NCI-H510A treated with DMSO at 0.1 percent for 48 hours (cell line): Measurements from ENCODE around the gene APOBEC3A.
"Not testable (repeated sequence)": the region's sequence is repeated elsewhere in the genome, so short reads cannot be mapped to it uniquely, and the experiment has no call there.

Experiments used
- DNase-seq: peaks from one replicate; lab custom pipeline; 2025; lab: John Stamatoyannopoulos, UW

The APOBEC3A gene

GRCh38 chr22:38959590-38959989 lies 2.2 kb downstream of the APOBEC3A start:
- DNase-seq, result no peak

GRCh38 chr22:38960673-38961072 lies 3.3 kb downstream of the APOBEC3A start:
- DNase-seq, result not testable (repeated sequence)

- DNase-seq, result peak; percentile 8
Measured at GRCh38 chr22:38963291-38963738, 5.9 kb downstream of the APOBEC3A start.

GRCh38 chr22:38963872-38964271 lies 6.5 kb downstream of the APOBEC3A start:
- no peak for DNase-seq

GRCh38 chr22:38964306-38964705 lies 6.9 kb downstream of the APOBEC3A start:
- no peak for DNase-seq

DNA sequence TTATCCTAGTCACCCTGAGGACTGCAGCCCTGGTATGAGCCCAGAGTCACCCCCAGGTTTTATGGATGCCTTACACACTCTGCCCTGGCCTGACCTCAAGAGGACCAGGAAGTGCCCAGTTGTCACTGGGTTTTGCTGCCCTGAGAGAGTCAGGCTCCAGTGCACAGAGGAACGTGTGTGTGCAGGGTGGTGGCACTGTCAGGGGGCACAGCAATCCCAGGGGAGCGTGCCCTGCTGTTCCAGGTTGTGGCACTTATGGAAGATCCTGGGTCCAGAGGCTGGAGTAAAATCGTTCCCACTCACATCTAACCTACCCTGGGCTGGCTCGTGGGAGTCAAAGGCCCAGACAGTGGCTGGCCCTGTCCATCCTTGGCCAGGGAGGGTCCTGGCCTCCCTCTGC lies 7.6 kb downstream of the APOBEC3A start:
- DNase-seq, result no peak

DNA sequence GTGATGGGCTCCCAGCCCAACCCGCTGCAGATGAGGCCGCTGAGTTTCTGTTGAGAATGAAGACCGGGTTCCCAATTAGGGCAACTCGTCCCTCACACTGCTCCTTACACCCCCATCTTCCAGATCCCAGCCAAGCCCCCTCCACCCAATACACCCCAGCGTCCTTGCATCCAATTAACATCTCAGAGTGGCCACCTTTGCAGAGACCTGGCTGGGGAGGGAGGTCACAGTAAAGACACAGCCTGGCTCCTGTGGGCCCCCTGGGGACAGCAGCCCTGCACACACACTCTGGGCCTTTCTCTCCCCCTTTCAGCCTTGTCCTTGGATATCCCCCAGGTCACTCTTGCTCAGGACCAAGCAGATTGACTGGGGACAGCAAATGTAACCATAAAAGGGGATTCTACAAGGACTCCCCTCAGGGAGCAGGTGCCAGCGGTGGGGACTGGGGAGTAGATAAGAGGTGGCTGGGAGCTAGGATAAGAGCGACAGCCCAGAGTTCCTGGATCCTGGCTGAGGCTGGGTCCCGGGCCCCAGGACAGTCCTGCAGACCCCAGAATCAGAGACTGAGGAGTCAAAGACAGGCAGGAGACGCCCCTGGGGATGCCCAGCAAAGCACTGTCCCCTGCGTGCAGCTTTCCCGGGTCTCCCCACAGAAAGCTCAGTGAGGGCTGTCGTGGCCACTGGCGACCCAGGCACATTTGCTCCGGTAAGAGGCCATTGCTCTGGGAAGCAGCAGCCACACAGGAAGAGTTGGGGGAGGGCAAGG lies 8.4 kb downstream of the APOBEC3A start:
- DNase-seq, result no peak

GRCh38 chr22:38966380-38966702 lies 8.9 kb downstream of the APOBEC3A start:
- no peak for DNase-seq

DNA sequence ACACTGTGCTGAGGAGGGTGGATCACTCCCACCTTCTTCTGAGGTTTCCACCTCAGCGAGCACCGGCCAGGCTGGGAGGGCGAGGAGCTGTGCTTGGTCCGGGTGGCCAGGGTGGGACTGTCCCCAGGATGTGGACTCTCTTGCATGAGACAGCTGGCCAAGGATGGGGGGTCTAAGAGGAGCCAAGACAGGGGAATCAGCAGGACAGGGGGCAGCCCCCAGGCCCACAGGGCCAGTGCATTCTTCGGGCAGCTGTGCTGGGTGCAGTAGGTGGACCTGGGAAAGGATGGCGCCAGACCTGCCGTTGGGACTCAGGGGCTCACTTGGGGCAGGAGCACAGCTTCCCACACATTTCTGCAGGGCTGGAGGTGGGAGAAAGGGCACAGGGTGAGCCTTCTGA lies 9.5 kb downstream of the APOBEC3A start:
- no peak for DNase-seq

- no peak for DNase-seq
Measured at GRCh38 chr22:38967451-38968450, 10.3 kb downstream of the APOBEC3A start.

- DNase-seq, result no peak
Measured at GRCh38 chr22:38968801-38969200, 11.4 kb downstream of the APOBEC3A start.

DNA sequence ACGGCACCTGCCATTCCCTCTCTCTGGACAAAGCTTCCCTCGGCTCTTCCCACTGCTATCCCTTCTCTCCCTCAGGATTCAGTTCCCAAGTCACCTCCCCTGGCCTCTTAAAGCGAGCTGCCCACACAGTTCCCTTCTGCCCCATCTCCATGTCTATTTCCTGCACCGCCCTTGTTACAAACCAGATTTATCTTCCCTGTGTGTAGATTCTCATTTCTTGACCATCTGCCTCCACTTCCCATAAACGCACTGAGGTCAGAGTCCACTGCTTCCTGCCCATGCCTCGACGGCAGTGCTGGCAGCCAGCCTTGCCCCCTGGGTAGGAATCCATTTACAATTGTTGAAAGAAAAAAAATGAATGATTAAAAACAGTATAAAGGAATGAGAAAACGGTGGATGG lies 13.1 kb downstream of the APOBEC3A start:
- no peak for DNase-seq

DNA sequence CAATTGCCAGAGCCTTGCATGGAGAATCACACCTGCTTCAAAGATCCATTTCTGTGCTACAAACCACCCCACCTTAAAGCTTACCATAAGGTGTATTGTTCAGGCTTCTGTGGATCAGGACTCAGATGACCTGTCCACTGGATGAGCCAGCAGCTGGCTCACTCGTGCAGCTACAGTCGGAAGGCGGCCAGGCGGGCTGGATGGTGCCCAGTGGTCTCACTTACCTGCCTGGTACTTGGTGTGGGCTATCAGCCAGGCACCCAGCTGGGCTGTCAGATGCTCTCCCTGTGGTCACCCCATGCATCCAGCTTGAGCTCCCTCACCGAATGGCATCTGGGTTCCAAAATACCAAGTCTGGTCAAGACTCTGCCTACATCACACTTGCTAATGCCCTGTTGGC lies 13.8 kb downstream of the APOBEC3A start:
- DNase-seq, result no peak

DNA sequence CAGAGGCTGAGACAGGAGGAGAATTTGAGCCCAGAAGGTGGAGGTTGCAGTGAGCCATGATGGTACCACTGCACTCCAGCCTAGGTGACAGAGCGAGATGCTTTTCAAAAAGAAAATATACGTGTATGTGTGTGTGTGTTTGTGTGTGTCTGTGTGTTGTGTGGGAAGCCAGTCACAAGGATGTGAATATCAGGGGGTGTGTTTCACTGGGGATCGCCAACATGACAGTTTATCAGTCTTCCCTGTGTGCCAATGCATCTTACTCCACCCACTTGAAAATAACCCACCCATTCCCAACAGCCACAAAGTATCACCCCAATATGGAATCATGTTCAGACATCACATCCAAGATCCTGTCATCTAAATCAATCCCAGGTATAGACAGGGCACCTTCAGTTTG lies 14.4 kb downstream of the APOBEC3A start:
- no peak for DNase-seq

DNA sequence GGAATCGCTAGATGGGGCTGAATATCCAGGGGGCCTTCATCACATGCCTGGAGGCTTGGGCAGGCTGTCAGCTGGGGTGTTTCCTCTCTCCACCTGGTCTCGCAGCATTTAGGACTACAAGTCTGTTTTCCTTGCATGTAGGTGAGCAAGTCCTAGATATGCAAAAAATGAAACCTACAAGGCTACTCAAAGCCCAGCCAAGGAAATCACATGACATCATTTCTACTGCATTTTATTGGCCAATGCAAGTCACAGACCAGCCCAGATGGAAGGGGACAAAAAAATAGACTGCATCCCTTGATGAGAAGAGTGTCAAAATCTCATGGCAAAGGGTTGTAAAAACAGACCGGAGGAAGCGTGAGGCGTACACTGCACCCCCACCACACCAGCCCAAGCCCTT lies 15.1 kb downstream of the APOBEC3A start:
- no peak for DNase-seq

GRCh38 chr22:38973289-38974169 lies 16.1 kb downstream of the APOBEC3A start:
- DNase-seq, result peak; percentile 19

DNA sequence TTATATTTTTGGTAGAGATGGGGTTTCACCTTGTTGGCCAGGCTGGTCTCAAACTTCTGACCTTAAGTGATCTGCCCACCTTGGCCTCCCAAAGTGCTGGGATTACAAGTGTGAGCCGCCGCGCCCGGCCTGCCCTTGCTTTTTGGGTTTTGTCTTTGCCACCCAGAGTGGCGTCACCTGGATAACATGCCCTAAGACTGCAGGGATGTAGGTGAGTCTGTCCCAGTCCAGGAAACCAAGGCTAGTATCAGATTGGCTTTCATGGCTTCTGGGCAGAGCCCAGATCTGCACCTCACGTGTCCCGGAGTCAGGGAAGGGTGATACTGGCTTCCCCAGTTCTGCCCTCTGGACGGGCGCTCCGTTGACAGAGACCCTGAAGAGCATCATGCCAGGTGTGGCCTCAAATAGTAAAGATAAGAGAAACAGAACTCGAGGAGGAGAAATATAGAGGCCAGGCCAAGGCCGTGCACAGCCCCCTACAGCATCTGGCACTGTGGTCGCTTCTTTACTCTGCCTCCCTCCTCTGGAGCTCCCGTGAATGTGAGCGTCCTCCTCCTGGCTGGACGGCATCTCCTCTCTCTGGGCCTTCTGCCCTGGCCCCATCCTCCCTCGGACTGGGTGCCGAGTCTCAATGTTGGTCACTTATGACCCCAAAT lies 16.9 kb downstream of the APOBEC3A start:
- no peak for DNase-seq

DNA sequence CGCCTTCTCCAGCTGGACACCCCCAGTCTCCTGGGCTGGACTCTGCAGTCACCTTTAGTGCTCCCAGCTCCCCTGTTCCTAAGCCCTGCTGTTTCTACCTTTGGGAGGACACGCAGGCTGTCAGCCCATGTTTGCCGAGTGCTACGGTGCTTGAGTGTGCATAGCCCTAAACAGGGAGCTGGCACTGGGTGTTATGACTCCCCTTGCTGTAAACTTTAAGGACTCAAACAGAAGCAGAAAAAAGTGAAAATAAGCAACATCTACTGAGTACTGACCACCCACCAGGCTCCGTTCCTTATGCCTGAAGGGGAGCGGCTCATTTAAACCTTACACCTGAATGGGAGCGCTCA lies 17.4 kb downstream of the APOBEC3A start:
- DNase-seq, result no peak

- DNase-seq, result not testable (repeated sequence)
Measured at GRCh38 chr22:38977289-38977688, 19.9 kb downstream of the APOBEC3A start.

DNA sequence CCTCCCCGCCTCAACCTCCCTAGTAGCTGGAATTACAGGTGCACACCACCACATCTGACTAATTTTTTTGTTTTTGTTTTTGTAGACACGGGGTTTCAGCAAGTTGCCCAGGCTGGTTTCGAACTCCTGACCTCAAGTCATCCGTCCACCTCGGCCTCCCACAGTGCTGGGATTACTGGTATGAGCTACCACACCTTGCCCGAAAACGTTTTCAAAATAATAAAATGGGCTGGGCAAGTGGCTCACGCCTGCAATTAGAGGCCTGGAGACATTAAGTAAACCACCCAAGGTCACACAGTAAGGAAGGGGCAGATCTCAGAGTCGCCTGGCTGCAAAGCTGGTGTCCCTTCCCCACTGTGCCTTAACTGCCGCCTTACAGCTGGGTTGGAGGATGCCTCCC lies 23.2 kb downstream of the APOBEC3A start:
- not testable (repeated sequence) for DNase-seq
